ENCODE data around the gene VTI1A. TPM values are rescaled to one million over a fixed set of nuclear protein-coding genes. Genes with fewer than 3 reads are reported as not detected.

The VTI1A gene
- total and polyA plus RNA-seq, 2 of the 13 experiments (the other 11 are each of a cell fraction or from before 2014, with no cell fraction given), result 11.7 to 32.7 TPM

GRCh38 chr10:112490545-112490944 lies 43.5 kb downstream of the VTI1A start (continued):
- TF ChIP-seq YEATS4 (CRISPR knock-in tag; IDR thresholded peaks at IDR 0.05; ENCODE audit: borderline replicate concordance) (no peak), ZKSCAN5 (CRISPR knock-in tag; IDR thresholded peaks at IDR 0.05) (no peak), PHF21A (CRISPR knock-in tag; IDR thresholded peaks at IDR 0.05) (0 out of 2 replicates have a peak, but pooled peaks have one; percentile 24), ATF1 (CRISPR knock-in tag; IDR thresholded peaks at IDR 0.05) (no peak), ETV6 (CRISPR knock-in tag; conservative IDR thresholded peaks at IDR 0.05) (no peak), GFI1 (CRISPR knock-in tag; IDR thresholded peaks at IDR 0.05; ENCODE audit: borderline replicate concordance) (0 out of 2 replicates have a peak, but pooled peaks have one; percentile 23), CREB1 (IDR thresholded peaks at IDR 0.05) (no peak), CREB1 (CRISPR knock-in tag; IDR thresholded peaks at IDR 0.05) (peak; percentile 54; the same call in 1 of the 2 replicates), FOXP1 (IDR thresholded peaks at IDR 0.05) (0 out of 2 replicates have a peak, but pooled peaks have one; percentile 29), FOXP1 (CRISPR knock-in tag; IDR thresholded peaks at IDR 0.05) (peak; percentile 63; the same call in 1 of the 2 replicates), FOXA1 (IDR thresholded peaks at IDR 0.05) (peak; percentile 54), FOXA1 (CRISPR knock-in tag; IDR thresholded peaks at IDR 0.05) (peak; percentile 82), RERE (CRISPR knock-in tag; IDR thresholded peaks at IDR 0.05; ENCODE audit: low read depth) (peak; percentile 63; the same call in 1 of the 2 replicates), TCF7L2 (IDR thresholded peaks at IDR 0.05; ENCODE audit: low read depth, low read length) (peak; percentile 46), NR2F1 (CRISPR knock-in tag; IDR thresholded peaks at IDR 0.05) (no peak)
- TF ChIP-seq, protein P1, sequence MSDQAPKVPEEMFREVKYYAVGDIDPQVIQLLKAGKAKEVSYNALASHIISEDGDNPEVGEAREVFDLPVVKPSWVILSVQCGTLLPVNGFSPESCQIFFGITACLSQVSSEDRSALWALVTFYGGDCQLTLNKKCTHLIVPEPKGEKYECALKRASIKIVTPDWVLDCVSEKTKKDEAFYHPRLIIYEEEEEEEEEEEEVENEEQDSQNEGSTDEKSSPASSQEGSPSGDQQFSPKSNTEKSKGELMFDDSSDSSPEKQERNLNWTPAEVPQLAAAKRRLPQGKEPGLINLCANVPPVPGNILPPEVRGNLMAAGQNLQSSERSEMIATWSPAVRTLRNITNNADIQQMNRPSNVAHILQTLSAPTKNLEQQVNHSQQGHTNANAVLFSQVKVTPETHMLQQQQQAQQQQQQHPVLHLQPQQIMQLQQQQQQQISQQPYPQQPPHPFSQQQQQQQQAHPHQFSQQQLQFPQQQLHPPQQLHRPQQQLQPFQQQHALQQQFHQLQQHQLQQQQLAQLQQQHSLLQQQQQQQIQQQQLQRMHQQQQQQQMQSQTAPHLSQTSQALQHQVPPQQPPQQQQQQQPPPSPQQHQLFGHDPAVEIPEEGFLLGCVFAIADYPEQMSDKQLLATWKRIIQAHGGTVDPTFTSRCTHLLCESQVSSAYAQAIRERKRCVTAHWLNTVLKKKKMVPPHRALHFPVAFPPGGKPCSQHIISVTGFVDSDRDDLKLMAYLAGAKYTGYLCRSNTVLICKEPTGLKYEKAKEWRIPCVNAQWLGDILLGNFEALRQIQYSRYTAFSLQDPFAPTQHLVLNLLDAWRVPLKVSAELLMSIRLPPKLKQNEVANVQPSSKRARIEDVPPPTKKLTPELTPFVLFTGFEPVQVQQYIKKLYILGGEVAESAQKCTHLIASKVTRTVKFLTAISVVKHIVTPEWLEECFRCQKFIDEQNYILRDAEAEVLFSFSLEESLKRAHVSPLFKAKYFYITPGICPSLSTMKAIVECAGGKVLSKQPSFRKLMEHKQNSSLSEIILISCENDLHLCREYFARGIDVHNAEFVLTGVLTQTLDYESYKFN (CRISPR knock-in tag; conservative IDR thresholded peaks at IDR 0.05), result peak; percentile 29; the same call in 1 of the 2 replicates
- TF ChIP-seq, protein P2, sequence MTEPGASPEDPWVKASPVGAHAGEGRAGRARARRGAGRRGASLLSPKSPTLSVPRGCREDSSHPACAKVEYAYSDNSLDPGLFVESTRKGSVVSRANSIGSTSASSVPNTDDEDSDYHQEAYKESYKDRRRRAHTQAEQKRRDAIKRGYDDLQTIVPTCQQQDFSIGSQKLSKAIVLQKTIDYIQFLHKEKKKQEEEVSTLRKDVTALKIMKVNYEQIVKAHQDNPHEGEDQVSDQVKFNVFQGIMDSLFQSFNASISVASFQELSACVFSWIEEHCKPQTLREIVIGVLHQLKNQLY (CRISPR knock-in tag; IDR thresholded peaks at IDR 0.05), result 0 out of 2 replicates have a peak, but pooled peaks have one; percentile 17
- TF ChIP-seq, protein P3, sequence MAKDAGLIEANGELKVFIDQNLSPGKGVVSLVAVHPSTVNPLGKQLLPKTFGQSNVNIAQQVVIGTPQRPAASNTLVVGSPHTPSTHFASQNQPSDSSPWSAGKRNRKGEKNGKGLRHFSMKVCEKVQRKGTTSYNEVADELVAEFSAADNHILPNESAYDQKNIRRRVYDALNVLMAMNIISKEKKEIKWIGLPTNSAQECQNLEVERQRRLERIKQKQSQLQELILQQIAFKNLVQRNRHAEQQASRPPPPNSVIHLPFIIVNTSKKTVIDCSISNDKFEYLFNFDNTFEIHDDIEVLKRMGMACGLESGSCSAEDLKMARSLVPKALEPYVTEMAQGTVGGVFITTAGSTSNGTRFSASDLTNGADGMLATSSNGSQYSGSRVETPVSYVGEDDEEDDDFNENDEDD (CRISPR knock-in tag; IDR thresholded peaks at IDR 0.05; ENCODE audit: borderline replicate concordance), result no peak

Data from HepG2 (cell line).